ENCODE measurements around the gene KREMEN1.

DNA sequence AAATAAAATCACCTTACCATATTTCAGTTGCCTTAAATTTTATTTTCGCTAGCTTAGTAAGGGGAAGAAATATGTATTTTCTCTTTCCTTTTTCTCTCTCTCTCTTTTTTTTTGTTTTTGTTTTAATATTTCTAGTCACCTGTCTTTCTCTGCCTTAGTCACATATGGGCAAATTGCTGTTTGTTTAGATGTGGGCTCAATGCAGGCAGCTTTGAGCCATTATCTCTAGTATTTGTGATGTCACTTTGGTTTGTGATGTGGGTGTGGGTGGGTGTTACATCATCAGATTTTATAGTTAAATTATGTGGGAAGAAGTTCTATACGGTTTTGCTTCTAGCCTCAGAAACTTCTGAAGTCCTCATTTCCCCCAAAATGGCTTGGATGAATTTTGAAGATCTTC is 11.1 kb upstream of the KREMEN1 start, which contains the start of gene C22orf31:
- TF ChIP-seq, protein P1, sequence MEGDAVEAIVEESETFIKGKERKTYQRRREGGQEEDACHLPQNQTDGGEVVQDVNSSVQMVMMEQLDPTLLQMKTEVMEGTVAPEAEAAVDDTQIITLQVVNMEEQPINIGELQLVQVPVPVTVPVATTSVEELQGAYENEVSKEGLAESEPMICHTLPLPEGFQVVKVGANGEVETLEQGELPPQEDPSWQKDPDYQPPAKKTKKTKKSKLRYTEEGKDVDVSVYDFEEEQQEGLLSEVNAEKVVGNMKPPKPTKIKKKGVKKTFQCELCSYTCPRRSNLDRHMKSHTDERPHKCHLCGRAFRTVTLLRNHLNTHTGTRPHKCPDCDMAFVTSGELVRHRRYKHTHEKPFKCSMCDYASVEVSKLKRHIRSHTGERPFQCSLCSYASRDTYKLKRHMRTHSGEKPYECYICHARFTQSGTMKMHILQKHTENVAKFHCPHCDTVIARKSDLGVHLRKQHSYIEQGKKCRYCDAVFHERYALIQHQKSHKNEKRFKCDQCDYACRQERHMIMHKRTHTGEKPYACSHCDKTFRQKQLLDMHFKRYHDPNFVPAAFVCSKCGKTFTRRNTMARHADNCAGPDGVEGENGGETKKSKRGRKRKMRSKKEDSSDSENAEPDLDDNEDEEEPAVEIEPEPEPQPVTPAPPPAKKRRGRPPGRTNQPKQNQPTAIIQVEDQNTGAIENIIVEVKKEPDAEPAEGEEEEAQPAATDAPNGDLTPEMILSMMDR (conservative IDR thresholded peaks at IDR 0.05; ENCODE audit: low read depth in 2 of 2): no peak
- no peak for TF ChIP-seq EZH2 (IDR thresholded peaks at IDR 0.05; ENCODE audit: low read depth, unreplicated experiment)
- TF ChIP-seq POLR2AphosphoS5 (IDR thresholded peaks at IDR 0.05; ENCODE audit: low read depth): no peak
- TF ChIP-seq, protein P2, sequence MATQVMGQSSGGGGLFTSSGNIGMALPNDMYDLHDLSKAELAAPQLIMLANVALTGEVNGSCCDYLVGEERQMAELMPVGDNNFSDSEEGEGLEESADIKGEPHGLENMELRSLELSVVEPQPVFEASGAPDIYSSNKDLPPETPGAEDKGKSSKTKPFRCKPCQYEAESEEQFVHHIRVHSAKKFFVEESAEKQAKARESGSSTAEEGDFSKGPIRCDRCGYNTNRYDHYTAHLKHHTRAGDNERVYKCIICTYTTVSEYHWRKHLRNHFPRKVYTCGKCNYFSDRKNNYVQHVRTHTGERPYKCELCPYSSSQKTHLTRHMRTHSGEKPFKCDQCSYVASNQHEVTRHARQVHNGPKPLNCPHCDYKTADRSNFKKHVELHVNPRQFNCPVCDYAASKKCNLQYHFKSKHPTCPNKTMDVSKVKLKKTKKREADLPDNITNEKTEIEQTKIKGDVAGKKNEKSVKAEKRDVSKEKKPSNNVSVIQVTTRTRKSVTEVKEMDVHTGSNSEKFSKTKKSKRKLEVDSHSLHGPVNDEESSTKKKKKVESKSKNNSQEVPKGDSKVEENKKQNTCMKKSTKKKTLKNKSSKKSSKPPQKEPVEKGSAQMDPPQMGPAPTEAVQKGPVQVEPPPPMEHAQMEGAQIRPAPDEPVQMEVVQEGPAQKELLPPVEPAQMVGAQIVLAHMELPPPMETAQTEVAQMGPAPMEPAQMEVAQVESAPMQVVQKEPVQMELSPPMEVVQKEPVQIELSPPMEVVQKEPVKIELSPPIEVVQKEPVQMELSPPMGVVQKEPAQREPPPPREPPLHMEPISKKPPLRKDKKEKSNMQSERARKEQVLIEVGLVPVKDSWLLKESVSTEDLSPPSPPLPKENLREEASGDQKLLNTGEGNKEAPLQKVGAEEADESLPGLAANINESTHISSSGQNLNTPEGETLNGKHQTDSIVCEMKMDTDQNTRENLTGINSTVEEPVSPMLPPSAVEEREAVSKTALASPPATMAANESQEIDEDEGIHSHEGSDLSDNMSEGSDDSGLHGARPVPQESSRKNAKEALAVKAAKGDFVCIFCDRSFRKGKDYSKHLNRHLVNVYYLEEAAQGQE (IDR thresholded peaks at IDR 0.05; ENCODE audit: unreplicated experiment): no peak
- TF ChIP-seq EZH2phosphoT487 (IDR thresholded peaks at IDR 0.05; ENCODE audit: unreplicated experiment): no peak
- no peak for TF ChIP-seq JUNB (IDR thresholded peaks at IDR 0.05; ENCODE audit: unreplicated experiment)
- no peak for TF ChIP-seq CREB1 (CRISPR knock-in tag; IDR thresholded peaks at IDR 0.05; ENCODE audit: low read depth)
- TF ChIP-seq, protein P3, sequence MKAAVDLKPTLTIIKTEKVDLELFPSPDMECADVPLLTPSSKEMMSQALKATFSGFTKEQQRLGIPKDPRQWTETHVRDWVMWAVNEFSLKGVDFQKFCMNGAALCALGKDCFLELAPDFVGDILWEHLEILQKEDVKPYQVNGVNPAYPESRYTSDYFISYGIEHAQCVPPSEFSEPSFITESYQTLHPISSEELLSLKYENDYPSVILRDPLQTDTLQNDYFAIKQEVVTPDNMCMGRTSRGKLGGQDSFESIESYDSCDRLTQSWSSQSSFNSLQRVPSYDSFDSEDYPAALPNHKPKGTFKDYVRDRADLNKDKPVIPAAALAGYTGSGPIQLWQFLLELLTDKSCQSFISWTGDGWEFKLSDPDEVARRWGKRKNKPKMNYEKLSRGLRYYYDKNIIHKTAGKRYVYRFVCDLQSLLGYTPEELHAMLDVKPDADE (IDR thresholded peaks at IDR 0.05): no peak
- no peak for TF ChIP-seq ZNF331 (CRISPR knock-in tag; IDR thresholded peaks at IDR 0.05; ENCODE audit: low read depth)
- TF ChIP-seq, protein P4, sequence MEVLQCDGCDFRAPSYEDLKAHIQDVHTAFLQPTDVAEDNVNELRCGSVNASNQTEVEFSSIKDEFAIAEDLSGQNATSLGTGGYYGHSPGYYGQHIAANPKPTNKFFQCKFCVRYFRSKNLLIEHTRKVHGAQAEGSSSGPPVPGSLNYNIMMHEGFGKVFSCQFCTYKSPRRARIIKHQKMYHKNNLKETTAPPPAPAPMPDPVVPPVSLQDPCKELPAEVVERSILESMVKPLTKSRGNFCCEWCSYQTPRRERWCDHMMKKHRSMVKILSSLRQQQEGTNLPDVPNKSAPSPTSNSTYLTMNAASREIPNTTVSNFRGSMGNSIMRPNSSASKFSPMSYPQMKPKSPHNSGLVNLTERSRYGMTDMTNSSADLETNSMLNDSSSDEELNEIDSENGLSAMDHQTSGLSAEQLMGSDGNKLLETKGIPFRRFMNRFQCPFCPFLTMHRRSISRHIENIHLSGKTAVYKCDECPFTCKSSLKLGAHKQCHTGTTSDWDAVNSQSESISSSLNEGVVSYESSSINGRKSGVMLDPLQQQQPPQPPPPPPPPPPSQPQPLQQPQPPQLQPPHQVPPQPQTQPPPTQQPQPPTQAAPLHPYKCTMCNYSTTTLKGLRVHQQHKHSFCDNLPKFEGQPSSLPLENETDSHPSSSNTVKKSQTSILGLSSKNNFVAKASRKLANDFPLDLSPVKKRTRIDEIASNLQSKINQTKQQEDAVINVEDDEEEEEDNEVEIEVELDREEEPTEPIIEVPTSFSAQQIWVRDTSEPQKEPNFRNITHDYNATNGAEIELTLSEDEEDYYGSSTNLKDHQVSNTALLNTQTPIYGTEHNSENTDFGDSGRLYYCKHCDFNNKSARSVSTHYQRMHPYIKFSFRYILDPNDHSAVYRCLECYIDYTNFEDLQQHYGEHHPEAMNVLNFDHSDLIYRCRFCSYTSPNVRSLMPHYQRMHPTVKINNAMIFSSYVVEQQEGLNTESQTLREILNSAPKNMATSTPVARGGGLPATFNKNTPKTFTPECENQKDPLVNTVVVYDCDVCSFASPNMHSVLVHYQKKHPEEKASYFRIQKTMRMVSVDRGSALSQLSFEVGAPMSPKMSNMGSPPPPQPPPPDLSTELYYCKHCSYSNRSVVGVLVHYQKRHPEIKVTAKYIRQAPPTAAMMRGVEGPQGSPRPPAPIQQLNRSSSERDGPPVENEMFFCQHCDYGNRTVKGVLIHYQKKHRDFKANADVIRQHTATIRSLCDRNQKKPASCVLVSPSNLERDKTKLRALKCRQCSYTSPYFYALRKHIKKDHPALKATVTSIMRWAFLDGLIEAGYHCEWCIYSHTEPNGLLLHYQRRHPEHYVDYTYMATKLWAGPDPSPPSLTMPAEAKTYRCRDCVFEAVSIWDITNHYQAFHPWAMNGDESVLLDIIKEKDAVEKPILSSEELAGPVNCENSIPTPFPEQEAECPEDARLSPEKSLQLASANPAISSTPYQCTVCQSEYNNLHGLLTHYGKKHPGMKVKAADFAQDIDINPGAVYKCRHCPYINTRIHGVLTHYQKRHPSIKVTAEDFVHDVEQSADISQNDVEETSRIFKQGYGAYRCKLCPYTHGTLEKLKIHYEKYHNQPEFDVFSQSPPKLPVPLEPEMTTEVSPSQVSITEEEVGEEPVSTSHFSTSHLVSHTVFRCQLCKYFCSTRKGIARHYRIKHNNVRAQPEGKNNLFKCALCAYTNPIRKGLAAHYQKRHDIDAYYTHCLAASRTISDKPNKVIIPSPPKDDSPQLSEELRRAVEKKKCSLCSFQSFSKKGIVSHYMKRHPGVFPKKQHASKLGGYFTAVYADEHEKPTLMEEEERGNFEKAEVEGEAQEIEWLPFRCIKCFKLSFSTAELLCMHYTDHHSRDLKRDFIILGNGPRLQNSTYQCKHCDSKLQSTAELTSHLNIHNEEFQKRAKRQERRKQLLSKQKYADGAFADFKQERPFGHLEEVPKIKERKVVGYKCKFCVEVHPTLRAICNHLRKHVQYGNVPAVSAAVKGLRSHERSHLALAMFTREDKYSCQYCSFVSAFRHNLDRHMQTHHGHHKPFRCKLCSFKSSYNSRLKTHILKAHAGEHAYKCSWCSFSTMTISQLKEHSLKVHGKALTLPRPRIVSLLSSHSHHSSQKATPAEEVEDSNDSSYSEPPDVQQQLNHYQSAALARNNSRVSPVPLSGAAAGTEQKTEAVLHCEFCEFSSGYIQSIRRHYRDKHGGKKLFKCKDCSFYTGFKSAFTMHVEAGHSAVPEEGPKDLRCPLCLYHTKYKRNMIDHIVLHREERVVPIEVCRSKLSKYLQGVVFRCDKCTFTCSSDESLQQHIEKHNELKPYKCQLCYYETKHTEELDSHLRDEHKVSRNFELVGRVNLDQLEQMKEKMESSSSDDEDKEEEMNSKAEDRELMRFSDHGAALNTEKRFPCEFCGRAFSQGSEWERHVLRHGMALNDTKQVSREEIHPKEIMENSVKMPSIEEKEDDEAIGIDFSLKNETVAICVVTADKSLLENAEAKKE (CRISPR knock-in tag; IDR thresholded peaks at IDR 0.05): no peak
- TF ChIP-seq ZNF114 (CRISPR knock-in tag; IDR thresholded peaks at IDR 0.05): no peak
